OCI-M2 (cell line): ENCODE results near the gene SH2B3.

Source experiments
- DNase-seq: peaks from one replicate; lab custom pipeline; 2025; ENCODE audit not compliant: unreplicated experiment; lab: John Stamatoyannopoulos, UW

The SH2B3 gene

DNA sequence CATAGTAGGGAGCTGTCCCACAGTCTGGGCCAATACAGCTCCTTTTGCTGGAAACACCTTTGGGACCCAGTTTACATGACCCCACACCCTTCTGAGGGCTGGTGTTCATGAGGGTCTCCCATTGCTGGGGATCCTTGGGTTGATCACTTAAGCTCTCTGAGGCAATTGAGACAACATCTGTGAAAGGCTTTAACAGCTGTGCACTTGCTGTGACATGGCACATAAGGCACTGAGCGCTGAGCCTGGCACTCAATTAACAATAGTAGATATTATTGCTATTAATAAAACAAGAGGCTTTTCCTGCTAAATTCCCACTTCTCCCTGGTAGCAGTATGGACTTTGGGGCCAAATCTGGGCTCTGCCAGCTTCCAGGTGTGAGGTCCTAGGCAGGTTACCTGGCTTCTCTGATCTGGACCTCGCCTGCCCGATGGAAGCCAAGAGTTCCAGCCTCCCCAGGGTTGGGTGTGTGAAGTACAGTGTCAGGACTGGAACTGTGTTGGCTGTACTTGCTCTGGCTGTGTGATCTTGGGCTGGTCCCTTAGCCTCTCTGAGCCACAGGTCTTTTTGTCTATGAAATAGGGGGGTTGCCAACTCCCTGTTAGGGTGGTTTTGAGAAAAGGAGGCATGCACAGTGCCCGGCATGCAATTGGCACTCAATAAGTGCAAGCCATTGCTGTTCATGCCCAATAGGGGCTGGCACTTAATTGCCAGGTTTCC, 3.1 kb downstream of the SH2B3 start:
- DNase-seq = no peak

DNA sequence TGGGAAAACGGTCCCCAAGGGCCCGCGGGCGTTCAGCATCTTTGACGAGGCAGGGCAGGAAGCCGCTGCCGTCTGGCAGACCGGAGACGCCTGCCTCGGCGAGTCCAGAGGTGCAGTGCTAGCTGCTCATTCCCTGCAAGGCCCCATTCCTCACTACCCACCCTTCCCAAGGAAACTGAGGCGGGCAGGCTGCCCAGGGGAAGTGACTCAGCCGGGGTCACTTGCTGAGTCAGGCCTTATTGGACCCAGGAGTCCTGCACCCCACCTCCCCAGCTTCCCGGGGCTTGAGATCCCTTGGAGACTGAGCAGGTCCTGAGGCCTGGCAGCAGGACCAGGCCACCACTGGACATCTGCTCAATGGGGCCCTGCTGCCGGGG, 3.7 kb downstream of the SH2B3 start:
- no peak for DNase-seq

DNA sequence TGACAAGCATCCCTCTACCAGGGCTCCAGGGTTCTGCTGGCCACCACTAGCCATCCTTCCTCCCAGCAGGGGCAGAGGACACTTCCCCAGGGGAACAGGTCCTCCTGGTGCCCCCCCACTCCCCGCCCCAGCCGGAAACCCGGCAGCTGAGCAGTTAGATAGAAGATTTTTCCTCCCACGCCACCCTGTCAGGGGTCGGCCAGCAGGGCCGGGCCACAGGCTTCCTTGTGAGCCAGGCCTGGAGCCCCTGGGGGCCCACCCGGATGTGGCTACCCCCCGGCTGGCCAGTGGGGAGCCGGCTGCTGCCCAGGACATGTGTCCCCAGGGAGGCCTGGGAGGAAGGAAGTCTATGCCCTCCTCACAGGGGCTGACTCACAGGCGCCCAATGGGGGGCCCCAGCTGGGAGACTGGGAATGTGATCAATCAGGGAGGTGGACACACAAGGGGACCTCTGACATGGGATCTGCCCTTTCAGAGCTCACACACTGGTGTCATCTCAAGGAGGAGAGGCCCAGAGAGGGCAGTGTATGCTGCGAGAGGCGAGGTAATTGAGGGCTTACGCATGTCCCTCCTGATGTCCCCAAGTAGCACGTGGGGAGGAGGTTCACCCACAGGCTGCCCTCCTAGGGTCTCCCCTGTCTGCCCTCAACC, 4.2 kb downstream of the SH2B3 start:
- peak; percentile 24 for DNase-seq

DNA sequence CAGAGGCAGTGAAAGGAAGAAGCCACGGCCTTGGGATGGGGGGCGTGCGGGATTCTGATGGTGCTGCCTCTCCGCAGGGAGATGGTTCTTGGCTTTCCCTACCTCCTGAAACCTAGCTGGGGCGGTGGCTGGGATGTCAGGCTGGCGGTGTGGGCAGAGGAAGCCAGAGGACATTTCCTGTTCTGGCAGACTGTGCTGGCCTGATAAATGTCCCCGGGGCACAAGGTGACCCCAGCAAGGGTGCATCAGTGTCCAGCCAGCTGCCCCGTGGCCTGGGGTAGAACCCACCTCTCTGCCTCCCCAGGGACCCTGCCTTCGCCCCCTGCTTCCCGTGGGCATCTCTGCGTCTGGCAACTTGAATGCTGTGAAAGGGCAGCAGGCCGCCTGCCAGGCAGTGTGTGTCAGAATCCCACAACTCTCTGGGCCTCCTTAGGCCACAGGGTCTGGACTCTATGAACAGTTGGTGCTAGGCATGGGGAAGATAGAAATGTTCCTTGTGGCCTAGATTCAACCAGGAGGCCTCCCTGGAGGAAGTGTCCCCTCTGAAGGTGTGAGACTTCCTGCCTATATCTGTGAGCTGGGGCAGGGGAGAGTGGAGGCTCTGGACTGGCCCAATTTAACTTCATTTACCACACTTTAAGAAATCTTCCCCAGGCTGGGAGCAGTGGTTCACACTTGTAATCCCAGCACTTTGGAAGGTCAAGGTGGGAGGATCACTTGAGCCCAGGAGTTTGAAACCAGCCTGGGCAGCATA, 4.9 kb downstream of the SH2B3 start:
- no peak for DNase-seq

DNA sequence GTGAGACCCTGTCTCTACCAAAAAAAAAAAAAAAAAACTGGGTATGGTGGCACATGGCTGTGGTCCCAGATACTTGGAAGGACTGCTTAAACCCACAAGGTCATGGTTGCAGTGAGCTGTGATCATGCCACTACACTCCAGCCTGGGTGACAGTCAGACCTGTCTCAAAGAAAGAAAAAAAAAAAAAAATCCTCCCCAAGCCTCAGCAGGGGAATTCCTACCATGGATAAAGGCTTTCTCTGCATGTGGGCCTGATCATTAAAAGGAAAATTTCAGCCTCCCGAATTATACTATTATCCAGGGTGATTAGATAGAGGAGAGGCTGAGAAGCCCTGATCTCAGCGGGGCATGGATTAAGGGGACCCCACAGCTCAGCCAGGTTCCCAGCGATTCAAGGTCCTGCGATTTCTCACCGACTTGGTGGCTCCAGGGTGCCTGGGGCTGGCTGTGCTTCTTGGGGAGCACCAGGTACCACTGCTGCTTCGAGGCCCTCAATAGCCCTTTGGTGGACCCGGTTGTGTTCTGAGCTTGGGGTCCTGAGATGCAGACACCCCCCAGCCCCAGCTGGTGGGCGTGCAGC, 5.6 kb downstream of the SH2B3 start:
- no peak for DNase-seq

DNA sequence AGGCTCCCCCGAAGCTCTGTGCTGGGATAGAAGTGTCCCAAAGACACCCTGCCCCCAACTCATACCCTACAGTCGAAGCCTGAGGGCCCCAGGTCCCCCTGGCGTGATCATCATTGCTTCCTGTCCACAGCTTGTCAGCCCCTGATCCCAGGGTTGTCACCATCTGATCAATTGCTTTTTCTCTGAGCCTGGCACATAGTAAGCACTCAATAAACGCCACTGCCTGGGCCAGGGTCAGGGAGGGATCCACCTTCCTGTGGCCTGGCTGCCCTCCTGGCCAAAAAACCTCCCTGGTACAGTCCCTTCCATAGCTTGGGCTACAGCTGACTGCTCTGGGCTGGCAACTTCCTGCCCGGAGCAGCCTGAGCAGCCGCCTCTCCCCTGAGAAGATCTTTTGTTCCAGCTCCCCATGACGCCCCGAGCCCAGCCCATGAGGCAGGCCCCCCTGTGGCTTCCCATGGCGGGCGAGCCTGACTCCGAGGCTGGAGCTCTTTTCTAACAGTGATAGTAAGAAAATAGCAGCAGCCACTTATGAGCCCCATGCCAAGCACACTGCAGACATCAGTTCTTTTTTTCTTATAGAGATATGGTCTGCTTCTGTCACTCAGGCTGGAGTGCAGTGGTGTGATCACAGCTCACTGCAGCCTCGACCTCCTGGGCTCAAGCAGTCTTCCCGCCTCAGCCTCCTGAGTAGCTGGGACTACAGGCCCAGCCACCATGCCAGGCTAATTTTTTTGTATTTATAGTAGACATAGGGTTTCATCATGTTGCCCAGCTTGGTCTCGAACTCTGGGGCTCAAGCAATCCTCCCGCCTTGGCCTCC, 6.5 kb downstream of the SH2B3 start:
- DNase-seq = no peak

DNA sequence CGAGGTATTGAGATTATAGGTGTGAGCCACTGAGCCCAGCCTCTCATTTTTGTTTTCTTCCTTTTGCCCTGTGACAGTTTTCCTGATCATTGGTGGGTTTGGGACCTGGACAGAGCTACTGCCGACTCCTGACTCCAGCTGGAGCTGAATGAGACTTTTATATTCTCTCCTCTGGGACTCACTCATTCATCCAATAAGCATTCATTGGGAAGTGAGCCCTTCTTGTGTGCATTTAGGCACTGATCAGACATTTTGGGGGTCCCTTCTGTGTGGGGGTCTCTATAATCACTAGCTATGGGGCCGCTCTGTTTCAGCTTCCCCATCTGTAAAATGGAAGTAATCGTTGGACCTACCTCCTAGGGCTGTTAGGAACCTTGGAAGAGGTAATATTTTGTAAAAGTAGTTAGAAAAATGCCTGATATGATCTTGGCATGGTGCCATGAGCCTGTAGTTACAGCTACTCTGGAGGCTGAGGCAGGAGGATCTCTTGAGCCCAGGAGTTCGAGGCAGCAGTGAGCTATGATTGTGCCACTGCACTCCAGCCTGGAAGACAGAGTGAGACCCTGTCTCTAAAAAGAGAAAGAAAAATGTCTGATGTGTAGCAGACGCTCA, 7.2 kb downstream of the SH2B3 start:
- no peak for DNase-seq

DNA sequence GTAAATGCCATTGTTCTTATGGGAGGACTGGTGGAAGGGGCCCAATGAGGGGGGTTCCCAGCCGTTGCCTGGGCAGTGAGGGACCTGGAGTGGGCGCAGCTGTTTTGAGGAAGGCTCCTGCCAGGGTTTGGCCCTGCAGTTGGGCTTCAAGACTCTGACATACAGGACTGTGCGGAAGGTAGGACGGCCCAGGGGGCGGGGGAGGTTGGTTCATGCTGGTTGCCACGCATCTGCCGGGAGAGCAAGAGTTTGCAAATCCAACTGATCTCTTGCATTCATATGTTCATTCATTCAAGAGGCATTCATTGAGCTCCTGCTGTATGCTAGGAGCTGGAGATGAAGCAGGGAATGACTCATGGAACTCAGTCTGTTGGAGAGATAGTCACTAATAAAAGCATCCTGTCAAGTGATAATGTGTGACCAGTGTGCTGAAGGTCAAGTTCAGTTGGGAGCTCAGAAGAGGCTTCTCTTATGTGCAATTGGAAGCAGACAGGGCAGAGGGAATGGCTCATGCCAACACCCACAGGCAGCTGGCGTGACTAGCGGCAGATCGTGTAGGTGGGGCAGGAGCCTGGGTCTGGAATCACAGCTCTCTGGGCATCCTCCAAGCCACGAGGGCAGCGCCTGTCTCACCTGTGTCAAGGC, 7.8 kb downstream of the SH2B3 start:
- DNase-seq = no peak

DNA sequence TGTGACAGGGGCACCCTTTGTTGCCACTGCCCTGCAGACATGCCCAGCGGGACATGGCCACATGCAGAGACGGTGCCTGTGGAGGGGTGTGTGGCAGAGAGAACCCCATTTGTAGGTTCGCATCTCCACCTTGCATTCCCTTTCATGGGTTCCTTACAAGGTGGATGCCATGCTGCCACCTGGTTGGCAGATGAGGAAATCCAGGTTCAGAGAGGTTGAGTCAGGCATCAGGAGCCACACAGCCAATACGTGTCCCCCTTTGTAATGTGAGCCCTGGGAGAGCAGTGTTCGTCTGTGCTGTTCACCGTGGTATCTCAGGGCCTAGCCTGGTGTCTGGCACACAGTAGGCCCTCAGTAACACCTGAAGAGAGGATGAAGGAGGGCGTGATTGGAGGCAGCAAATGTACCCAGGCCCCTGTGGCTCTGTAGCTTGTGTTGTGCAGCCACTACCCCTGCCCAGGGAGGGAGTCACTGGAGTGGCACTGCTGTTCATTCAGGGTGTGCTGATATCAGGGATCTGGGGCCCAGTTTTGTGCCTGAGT, 9.1 kb downstream of the SH2B3 start:
- DNase-seq = no peak

DNA sequence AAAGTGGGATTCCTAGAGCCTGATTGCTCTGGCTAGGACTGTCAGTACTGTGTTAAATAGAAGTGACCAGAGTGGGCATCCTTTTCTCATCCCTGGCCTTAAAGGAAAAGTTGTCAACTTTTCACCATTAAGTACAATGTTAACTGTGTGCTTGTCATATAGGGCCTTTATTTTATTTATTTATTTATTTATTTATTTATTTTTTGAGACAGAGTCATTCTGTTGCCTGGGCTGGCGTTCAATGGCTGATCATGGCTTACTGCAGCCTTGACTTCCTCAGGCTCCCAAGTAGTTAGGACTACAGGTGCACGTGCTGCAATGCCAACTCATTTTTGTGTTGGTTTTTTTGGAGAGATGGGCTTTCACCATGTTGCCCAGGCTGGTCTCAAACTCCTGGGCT, 11.6 kb downstream of the SH2B3 start:
- no peak for DNase-seq

DNA sequence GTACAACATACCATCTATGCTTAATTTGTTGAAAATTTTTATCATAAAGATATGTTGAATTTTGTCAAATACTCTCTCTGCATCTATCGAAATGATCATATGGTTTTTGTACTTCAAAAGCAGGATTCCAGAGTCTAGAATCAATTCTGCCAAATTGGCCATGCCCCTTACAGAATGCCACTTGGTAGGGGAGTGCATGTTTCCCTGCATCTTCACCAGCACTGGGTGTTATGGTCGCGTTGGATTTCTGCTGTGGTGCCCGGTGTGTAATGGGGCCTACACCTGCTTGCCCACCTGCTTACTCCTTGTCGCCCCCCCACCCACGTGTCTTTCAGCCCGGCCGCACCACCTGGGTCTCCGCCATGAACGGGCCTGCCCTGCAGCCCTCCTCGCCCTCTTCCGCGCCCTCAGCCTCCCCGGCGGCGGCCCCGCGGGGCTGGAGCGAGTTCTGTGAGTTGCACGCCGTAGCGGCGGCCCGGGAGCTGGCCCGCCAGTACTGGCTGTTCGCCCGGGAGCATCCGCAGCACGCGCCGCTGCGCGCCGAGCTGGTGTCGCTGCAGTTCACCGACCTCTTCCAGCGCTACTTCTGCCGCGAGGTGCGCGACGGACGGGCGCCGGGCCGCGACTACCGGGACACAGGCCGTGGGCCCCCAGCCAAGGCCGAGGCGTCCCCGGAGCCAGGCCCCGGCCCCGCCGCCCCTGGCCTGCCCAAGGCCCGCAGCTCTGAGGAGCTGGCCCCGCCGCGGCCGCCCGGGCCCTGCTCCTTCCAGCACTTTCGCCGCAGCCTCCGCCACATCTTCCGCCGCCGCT, 12.3 kb downstream of the SH2B3 start:
- no peak for DNase-seq

DNA sequence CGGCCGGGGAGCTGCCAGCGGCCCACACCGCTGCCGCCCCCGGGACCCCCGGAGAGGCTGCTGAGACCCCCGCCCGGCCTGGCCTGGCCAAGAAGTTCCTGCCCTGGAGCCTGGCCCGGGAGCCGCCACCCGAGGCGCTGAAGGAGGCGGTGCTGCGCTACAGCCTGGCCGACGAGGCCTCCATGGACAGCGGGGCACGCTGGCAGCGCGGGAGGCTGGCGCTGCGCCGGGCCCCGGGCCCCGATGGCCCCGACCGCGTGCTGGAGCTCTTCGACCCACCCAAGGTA, 12.8 kb downstream of the SH2B3 start:
- no peak for DNase-seq

DNA sequence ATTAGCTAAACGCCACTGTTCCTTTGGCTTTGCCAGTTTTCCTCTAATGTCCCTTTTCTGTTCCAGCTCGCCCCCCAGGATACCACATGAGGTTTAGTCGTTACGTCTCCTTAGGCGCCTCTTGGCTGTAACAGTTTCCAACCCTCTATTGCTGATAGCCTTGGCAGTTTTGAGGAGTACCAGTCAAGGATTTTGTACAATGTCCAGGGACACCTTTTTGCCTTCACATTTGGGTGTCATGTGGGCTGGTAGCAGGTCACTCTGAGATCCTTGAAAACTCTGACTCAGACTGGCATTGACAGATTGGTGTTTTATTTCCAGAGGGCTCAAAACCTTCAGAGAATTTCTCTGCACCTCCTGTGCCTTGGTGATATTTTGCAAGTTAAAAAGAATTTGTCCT, 14.1 kb downstream of the SH2B3 start:
- no peak for DNase-seq

DNA sequence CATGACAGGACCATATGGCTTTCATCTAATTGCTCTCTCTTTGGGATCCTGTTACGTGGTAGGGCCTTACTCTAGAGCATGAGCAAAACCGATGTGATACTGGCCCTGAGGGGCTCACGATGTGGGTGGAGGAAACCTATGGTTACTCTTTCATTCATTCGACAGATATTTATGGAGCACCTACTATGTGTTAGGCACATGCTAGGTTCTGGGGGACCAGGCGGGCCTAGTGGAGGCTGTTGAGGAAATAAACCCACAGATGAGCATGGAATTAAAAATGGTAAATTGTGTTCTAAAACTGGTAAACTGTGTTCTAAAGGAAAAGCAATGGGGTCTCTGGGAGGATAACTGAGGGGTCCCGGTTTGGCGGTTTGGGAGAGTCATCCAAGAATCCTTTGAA, 14.8 kb downstream of the SH2B3 start:
- DNase-seq = no peak

DNA sequence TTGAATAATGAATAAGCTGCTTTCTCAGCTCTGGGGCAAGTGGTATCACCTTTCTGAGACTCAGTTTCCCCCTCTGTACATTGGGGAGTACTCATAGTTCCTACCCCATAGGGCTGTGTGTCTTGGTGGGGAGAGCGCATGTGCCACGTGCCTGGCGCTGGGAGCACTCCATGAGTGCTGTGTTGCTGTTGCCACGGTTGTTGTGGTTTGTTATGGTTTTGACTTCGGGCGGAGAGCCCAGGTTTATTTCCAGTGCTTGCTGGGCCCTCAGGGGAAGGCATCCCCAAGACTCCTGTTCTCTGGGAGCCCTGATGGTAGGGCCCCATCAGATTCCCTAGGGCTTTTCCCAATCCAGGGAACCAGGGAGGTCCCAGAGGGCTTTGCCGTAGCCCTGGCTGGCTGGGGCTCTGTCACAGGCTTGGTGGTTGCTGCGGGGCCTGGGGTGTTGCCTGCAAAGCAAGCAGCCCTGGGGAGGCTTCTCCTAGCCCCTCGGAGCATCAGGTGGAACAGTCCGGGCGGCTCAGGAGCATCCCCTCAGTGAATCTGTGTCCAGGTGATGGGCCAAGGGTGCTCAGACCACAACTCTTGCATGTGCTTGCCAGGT, 18.6 kb downstream of the SH2B3 start:
- DNase-seq = no peak

DNA sequence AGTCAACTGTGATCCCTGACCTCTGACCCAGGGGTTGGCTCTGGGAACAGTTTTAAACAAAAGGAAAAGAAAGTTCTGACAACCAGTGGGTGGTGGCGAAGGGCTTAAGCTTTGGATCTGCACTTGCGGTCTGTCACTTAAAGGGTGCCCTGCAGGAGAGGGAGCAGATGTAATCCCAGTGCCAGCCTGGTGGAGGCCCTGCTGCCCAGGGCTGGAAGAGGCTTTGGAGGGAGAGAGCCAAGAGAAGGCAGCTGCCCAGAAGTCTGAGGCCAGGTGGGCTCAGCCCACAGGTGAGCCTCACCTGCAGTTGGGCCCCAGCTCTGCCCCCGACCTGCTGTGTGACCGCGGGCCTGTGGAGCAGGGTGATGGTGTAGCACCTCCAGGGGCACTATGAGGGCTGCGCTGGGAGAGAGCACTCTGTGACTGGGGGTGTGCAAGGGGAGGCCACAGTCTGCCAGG, 19.1 kb downstream of the SH2B3 start:
- DNase-seq = no peak

DNA sequence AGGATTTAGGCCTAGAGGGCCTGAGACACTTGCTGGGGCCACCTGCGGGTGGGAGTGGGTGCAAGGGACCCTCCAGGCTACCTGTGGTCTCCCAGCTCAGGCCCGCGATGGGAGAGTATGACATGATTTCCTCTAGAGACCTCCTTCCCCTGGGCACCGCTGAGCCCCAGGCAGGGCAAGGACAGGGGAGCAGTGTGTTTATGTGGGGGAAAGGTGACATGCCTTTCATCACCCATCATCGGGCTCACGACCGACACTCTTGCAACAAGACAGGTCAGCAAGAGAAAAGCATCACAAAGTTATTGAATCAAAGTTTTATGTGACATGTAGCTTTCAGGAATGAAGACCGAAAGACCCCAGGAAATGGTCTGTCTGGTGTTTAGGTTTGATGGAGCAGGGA, 19.9 kb downstream of the SH2B3 start:
- no peak for DNase-seq

DNA sequence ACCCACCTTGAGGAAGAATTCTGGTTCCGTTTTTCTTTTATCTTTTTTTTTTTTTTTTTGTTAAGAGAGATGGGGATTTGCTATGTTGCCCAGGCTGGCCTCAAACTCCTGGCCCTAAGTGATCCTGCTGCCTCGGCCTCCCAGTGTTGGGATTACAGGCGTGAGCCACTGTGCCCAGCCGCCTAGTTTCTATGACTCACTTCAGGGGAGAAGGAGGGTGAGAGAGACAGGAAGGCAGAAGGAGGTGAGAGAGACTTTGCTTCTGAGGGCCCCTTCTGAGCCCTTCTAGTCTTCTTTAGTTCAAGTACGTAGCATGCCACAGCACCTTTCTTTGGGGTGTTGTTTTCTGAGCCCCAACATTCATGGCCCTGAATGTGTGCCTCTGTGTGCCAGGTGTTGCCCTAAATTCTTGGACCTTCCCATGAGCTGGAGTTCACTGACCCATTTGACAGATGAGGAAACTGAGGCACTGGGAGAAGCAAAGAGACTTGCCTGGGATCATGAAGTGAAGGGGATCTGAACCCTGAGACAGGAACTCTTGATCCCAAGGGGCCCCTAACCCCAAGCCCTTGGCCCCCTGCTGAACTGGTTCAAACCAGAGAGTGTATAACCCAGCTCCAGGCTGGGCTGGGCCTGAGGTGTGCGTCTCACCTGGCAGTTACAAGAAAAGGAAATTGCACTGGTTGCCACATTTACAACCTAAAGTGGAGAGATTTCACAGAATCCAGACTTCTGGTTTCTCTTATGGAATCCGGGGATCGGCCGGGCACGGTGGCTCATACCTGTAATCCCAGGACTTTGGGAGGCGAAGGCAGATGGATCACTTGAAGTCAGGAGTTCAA, 20.8 kb downstream of the SH2B3 start:
- DNase-seq = no peak
